Measurements from ENCODE around the gene ZNF618. TPM values are rescaled to one million over a fixed set of nuclear protein-coding genes. Genes with fewer than 3 reads are reported as not detected.

Gene ZNF618
- total RNA-seq, 1 donor from 2014 or later, result 10.2 TPM

DNA sequence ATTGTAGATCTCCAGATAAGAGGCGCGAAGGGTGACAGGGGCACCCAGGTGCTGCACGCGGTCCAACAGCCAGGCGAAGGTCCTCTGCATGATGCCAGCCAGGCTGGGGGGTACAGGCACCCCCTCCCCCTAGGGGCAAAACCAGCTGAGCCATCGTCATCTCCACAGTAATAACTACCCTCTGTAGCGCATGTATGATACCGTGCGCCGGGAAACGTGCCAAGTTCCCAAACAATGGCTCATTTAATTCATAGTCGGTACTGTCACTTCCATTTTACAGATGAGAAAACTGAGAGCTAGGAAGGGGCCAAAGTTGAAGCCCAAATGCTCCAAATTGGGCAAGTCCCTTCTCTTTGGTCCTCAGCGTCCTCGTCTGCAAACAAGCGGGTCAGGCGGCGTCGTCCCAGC is 221.5 kb downstream of the ZNF618 start:
- TF ChIP-seq, protein P1, sequence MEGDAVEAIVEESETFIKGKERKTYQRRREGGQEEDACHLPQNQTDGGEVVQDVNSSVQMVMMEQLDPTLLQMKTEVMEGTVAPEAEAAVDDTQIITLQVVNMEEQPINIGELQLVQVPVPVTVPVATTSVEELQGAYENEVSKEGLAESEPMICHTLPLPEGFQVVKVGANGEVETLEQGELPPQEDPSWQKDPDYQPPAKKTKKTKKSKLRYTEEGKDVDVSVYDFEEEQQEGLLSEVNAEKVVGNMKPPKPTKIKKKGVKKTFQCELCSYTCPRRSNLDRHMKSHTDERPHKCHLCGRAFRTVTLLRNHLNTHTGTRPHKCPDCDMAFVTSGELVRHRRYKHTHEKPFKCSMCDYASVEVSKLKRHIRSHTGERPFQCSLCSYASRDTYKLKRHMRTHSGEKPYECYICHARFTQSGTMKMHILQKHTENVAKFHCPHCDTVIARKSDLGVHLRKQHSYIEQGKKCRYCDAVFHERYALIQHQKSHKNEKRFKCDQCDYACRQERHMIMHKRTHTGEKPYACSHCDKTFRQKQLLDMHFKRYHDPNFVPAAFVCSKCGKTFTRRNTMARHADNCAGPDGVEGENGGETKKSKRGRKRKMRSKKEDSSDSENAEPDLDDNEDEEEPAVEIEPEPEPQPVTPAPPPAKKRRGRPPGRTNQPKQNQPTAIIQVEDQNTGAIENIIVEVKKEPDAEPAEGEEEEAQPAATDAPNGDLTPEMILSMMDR (IDR thresholded peaks at IDR 0.05), result no peak
- Histone ChIP-seq H3K36me3 (no peaks in the 10 kb centered on the region), H3K27me3 (ENCODE audit: low read depth) (peaks cover 22% of the 10 kb centered on the region), H3K4me3 (peak overlapping the region; percentile 58), H3K4me1 (peaks cover 14% of the 10 kb centered on the region), H3K27ac (no peak overlapping the region), H3K9me3 (no peaks in the 10 kb centered on the region)
- intact Hi-C loops (cut with DNase I), result no loop called here
- DNase-seq (no peak), ATAC-seq (peak in 1 of 2 donors; percentile 1)

DNA sequence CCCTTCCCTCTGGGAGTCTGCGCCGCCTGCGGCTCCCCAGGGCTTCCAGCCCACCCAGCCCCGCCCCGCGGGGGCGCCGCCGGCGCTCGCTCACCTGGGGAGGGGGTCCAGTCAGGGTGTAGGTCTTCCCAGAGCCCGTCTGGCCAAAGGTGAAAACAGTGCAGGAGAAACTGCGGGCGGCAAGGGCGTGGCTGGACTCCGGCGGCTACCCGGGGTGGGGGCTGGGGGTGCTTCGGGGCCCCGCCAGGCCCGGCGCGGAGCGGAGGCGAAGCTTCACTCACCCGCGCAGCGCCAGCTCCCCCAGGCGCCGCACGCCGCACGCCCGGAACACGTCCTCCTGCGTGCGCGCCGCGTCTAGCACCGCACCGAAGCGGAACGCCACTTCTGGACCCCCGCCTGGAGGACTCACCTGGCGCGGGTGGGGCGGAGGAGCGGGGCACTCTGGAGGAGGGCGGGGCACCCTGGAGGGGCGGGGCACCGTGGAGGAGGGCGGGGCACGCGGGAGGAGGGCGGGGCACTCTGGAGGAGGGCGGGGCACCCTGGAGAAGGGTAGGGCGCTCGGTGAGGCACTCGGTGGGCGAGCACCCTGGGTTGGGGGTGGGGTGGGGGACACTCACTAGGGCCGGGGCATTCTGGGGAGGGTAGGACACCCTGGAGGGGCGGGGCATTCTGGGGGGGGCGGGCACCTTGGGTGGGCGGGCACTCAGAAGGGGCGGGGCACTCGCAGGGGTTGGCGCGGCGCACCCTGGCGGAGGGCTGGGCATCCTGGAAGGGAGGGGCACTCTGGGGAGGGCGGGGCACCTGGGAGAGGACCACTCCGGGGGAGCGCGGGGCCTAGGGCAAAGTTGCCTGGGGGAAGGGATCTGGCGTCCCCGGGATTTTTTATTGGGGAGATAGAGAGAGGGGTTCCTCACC is 222.2 kb downstream of the ZNF618 start:
- peak; percentile 68 for DNase-seq
- Histone ChIP-seq H3K4me1 (peaks cover 14% of the 10 kb centered on the region), H3K36me3 (no peaks in the 10 kb centered on the region), H3K4me3 (peak overlapping the region; percentile 58), H3K27ac (no peak overlapping the region), H3K27me3 (ENCODE audit: low read depth) (peaks cover 22% of the 10 kb centered on the region), H3K9me3 (no peaks in the 10 kb centered on the region)
- peak; percentile 93 to 95 for ATAC-seq
- TF ChIP-seq, protein P1 (IDR thresholded peaks at IDR 0.05), result no peak
- intact Hi-C loops (cut with DNase I), result no loop called here

DNA sequence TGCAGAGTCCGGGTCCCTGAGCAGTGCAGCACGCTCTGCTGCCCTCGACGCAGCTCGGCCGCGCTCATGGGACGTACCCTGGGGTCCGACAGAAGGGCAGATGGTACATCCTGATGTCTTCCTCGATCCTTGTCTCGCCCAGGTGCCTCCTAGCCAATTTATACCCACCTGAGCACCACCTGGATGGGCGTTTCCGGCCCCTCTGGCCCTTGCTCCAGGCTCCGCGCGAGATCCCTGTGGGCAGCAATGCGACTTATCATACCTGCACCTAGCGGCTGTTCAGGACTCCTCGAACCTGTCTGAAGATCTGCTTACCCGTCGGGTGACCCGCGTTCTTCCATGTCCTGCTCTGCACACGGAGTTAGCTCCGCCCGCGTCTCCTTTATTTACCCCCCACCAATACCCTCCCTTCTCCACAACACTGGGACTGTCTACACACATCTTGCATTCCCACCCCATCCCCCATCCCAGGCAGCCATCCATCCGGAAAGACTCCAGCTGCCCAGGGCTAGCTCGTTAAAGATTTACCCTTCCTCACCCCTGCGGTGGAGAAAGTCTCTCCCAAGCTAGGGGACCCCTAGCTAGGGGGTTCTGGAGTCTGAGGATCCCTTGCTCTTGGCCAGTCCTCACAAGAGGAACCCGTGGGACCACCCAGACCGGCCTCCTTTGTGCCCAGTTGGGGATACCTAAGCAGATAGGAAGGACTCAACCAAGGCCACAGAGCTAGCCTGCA is 223.0 kb downstream of the ZNF618 start, which contains the start of gene KIF12:
TSS of gene KIF12 (minus strand) at position 357 of the 733 bp plus-strand sequence. CDS start at position 341, 16 bp downstream.
- peak within 1 kb of the TSS; percentile 58 for H3K4me3 ChIP-seq
- peaks cover 22% of the 10 kb centered on the region for H3K27me3 ChIP-seq (ENCODE audit: low read depth)
- no peaks in the 10 kb centered on the region for H3K36me3 ChIP-seq
- no peak within 1 kb of the TSS for H3K27ac ChIP-seq
- DNase-seq (no peak), ATAC-seq (peak; percentile 10 to 24)
- intact Hi-C loops (cut with DNase I), result no loop called here
- H3K4me1 ChIP-seq, result peaks cover 14% of the 10 kb centered on the region
- H3K9me3 ChIP-seq, result no peaks in the 10 kb centered on the region
- TF ChIP-seq, protein P1 (IDR thresholded peaks at IDR 0.05), result no peak

DNA sequence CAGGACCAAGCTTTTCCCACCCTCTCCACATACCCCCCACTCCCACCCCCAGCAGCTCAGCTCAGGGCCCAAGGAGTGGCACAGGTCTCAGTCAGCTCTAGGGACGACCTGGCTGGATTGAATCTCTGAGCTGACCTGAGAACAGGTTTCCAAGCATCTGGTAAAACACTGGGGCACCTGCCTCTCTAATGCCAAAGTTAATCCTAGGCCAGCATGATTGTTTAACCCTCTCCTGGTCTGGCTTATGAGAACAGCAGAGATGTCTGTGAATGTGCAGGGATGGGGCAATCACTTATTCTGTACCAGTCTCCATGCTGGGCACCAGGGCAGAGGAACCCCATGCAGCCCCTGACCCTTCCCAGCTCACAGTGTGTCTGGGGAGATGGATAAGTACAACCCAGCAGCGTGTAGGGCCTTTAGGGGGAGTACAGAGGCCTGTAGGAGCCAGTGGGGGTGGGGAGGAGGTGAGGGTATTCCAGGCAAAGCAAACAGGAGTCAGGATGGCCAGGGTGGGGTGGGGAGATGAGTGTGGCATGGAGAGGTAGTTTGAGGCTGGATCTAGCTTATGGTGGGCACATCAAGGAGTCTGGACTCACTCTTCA is 223.7 kb downstream of the ZNF618 start:
- H3K27ac ChIP-seq, result no peak overlapping the region
- no peak for ATAC-seq

More for the DNA sequence above, 223.7 kb downstream of the ZNF618 start:
- no peak for DNase-seq
- Histone ChIP-seq H3K36me3 (no peaks in the 10 kb centered on the region), H3K9me3 (no peaks in the 10 kb centered on the region), H3K4me1 (peaks cover 14% of the 10 kb centered on the region), H3K27me3 (ENCODE audit: low read depth) (peaks cover 22% of the 10 kb centered on the region), H3K4me3 (no peak overlapping the region)
- intact Hi-C loops (cut with DNase I), result loop anchor here (10.0 kb wide), 1 partner anchor 195 kb away; no protein-coding TSS in a partner anchor
- TF ChIP-seq, protein P1 (IDR thresholded peaks at IDR 0.05), result no peak

All from lower lobe of right lung (tissue), 2 donors.